Measurements from ENCODE around the gene SHISAL2A. TPM values are rescaled to one million over a fixed set of nuclear protein-coding genes. Genes with fewer than 3 reads are reported as not detected.

SHISAL2A gene
- total and polyA plus RNA-seq, 2 of the 13 experiments (the other 11 are each of a cell fraction or from before 2014, with no cell fraction given): not detected

- TF ChIP-seq HIC2 (CRISPR knock-in tag; IDR thresholded peaks at IDR 0.05; ENCODE audit: low read depth) (peak; percentile 49; the same call in 1 of the 2 replicates), PLSCR1 (CRISPR knock-in tag; IDR thresholded peaks at IDR 0.05; ENCODE audit: borderline replicate concordance) (peak; percentile 89), ZNF879 (CRISPR knock-in tag; IDR thresholded peaks at IDR 0.05) (peak; percentile 97), ZNF552 (CRISPR knock-in tag; IDR thresholded peaks at IDR 0.05; ENCODE audit: borderline replicate concordance) (no peak), BCL6 (CRISPR knock-in tag; IDR thresholded peaks at IDR 0.05) (no peak; the same call in 1 of the 2 replicates), IKZF4 (CRISPR knock-in tag; IDR thresholded peaks at IDR 0.05; ENCODE audit: borderline replicate concordance, low read depth, not compliant biosample characterization) (peak; percentile 91), ZNF83 (CRISPR knock-in tag; IDR thresholded peaks at IDR 0.05; ENCODE audit: borderline replicate concordance) (0 out of 2 replicates have a peak, but pooled peaks have one; percentile 65), MED8 (CRISPR knock-in tag; IDR thresholded peaks at IDR 0.05; ENCODE audit: insufficient replicate concordance) (peak; percentile 76), KMT2B (CRISPR knock-in tag; IDR thresholded peaks at IDR 0.05) (peak; percentile 75), ETS1 (CRISPR knock-in tag; IDR thresholded peaks at IDR 0.05) (peak; percentile 93; the same call in 1 of the 2 replicates), SP4 (CRISPR knock-in tag; IDR thresholded peaks at IDR 0.05) (peak; percentile 67), KLF6 (CRISPR knock-in tag; IDR thresholded peaks at IDR 0.05) (peak; percentile 83; the same call in 1 of the 2 replicates), ZNF816 (CRISPR knock-in tag; IDR thresholded peaks at IDR 0.05; ENCODE audit: borderline replicate concordance) (peak; percentile 70; the same call in 1 of the 2 replicates), ZNF574 (CRISPR knock-in tag; IDR thresholded peaks at IDR 0.05) (peak; percentile 80), ZSCAN21 (CRISPR knock-in tag; IDR thresholded peaks at IDR 0.05; ENCODE audit: borderline replicate concordance) (peak; percentile 96), TCF7 (IDR thresholded peaks at IDR 0.05; ENCODE audit: low read depth) (no peak), FOXK2 (IDR thresholded peaks at IDR 0.05) (no peak), ZNF800 (CRISPR knock-in tag; IDR thresholded peaks at IDR 0.05) (0 out of 2 replicates have a peak, but pooled peaks have one; percentile 26), ZNF101 (CRISPR knock-in tag; IDR thresholded peaks at IDR 0.05; ENCODE audit: borderline replicate concordance, low read depth) (peak; percentile 95; the same call in 1 of the 2 replicates), POGZ (CRISPR knock-in tag; IDR thresholded peaks at IDR 0.05) (peak; percentile 64)
Measured at GRCh38 chr1:52697795-52698674, 65.1 kb downstream of the SHISAL2A start, which contains the start of gene COA7 (continued).

Data from HepG2 (cell line).